GM23338 (cell line): ENCODE results near the gene MAPK11. TPM values are rescaled to one million over a fixed set of nuclear protein-coding genes. Genes with fewer than 3 reads are reported as not detected.

ENCODE experiments used
- CREB1 ChIP-seq: fragments of 250-450 bp; sonication (Bioruptor Pico); IDR thresholded peaks from 2 replicates; pipeline ENCODE4 v1.5.0; 2020; ENCODE audit warnings: low read depth, mild to moderate bottlenecking, moderate library complexity
- ETS1 ChIP-seq: IDR thresholded peaks from 2 replicates; pipeline ENCODE4 v1.6.1; 2016; ENCODE audit warnings: antibody characterized with exemption
- EZH2phosphoT487 ChIP-seq: fragments of 200-600 bp; sonication (generic); IDR thresholded peaks from one replicate; pipeline ENCODE4 v1.8.1; 2018; ENCODE audit warnings: antibody characterized with exemption; ENCODE audit not compliant: unreplicated experiment
- JUNB ChIP-seq: IDR thresholded peaks from one replicate; pipeline ENCODE4 v1.6.1; 2016; ENCODE audit warnings: antibody characterized with exemption; ENCODE audit not compliant: unreplicated experiment
- NANOG ChIP-seq: IDR thresholded peaks from 2 replicates; pipeline ENCODE4 v1.6.1; 2016; ENCODE audit warnings: antibody characterized with exemption, borderline replicate concordance
- POLR2AphosphoS5 ChIP-seq: IDR thresholded peaks from 2 replicates; pipeline ENCODE4 v1.6.1; 2016; ENCODE audit warnings: antibody characterized with exemption, low read depth
- REST ChIP-seq: IDR thresholded peaks from one replicate; pipeline ENCODE4 v1.6.1; 2018; ENCODE audit warnings: antibody characterized with exemption; ENCODE audit not compliant: unreplicated experiment
- STAT1 ChIP-seq: IDR thresholded peaks from one replicate; pipeline ENCODE4 v1.6.1; 2016; ENCODE audit warnings: antibody characterized with exemption; ENCODE audit not compliant: unreplicated experiment
- ZNF114 ChIP-seq: fragments of 250-450 bp; sonication (Bioruptor Pico); IDR thresholded peaks from 2 replicates; pipeline ENCODE4 v1.5.0; 2020; ENCODE audit warnings: mild to moderate bottlenecking, moderate library complexity
- ZNF331 ChIP-seq: fragments of 250-450 bp; sonication (Bioruptor Pico); IDR thresholded peaks from 2 replicates; pipeline ENCODE4 v1.5.0; 2020; ENCODE audit warnings: low read depth, mild to moderate bottlenecking, moderate library complexity
- ZNF462 ChIP-seq: fragments of 250-450 bp; sonication (Bioruptor Pico); IDR thresholded peaks from 2 replicates; pipeline ENCODE4 v1.5.0; 2020; ENCODE audit warnings: mild to moderate bottlenecking, moderate library complexity
- polyA plus RNA-seq: library from polyadenylated mRNA; unstranded; fragments of >200 nt; fragmentation: Nextera tagmentation; extraction: Ambion mirVana; gene quantifications from 2 replicates; pipeline ENCODE4 v1.2.1, GENCODE V29; 2016
- total RNA-seq: library from RNA; depleted of rRNA; stranded (reverse); fragments of >200 nt; shearing (Covaris generic); gene quantifications from 2 replicates; pipeline ENCODE4 v1.2.3, GENCODE V29; 2014

The MAPK11 gene
- total and polyA plus RNA-seq, 2 experiments from 2014 or later = 0.34 to 1.9 TPM

- no peak for TF ChIP-seq ZNF462 (CRISPR knock-in tag)
- no peak for TF ChIP-seq JUNB
- TF ChIP-seq STAT1 = no peak
- TF ChIP-seq ETS1 = no peak
- TF ChIP-seq REST = no peak
- no peak for TF ChIP-seq CREB1 (CRISPR knock-in tag)
- TF ChIP-seq EZH2phosphoT487 = no peak
- no peak for TF ChIP-seq POLR2AphosphoS5
- no peak for TF ChIP-seq ZNF114 (CRISPR knock-in tag)
- TF ChIP-seq ZNF331 (CRISPR knock-in tag) = no peak
- no peak for TF ChIP-seq NANOG
Measured at GRCh38 chr22:50310031-50310722, 40.0 kb upstream of the MAPK11 start (continued).
